Upper lobe of left lung (tissue), 6 donors: Measurements from ENCODE around the gene GRB7. TPM values are rescaled to one million over a fixed set of nuclear protein-coding genes. Genes with fewer than 3 reads are reported as not detected.
A peak's percentile ranks its signal among the peaks of the same experiment; 100 is the strongest.

Experiments used
- ATAC-seq, 2 donors: fragments of 200-7000 bp; cut with Tn5 transposase; one replicate each; pipeline ENCODE4 v1.9.1; 2022; ENCODE audit warnings: mild to moderate bottlenecking in 2 of 2, moderate library complexity in 2 of 2; ENCODE audit not compliant: low FRiP score in 2 of 2
- DNase-seq, 2 donors: peaks; one replicate each; pipeline ENCODE4 v3.0.0-alpha.2; 2019 to 2020
- H3K27ac ChIP-seq, 4 donors: fragments of 200-600 bp; sonication (generic); one replicate each; pipeline ENCODE4 v1.5.1; 2016 to 2019
- H3K27me3 ChIP-seq, 4 donors: fragments of 200-600 bp; sonication (generic); one replicate each; pipeline ENCODE4 v1.5.1; 2017 to 2019
- H3K36me3 ChIP-seq, 4 donors: fragments of 200-600 bp; sonication (generic); one replicate each; pipeline ENCODE4 v1.5.1; 2016 to 2019
- H3K4me1 ChIP-seq, 4 donors: fragments of 200-600 bp; sonication (generic); one replicate each; pipeline ENCODE4 v1.5.1; 2018 to 2019
- H3K4me3 ChIP-seq, 4 donors: fragments of 200-600 bp; sonication (generic); one replicate each; pipeline ENCODE4 v1.5.1; 2017 to 2019; ENCODE audit warnings: mild to moderate bottlenecking in 2 of 4, moderate library complexity in 1 of 4
- H3K9me3 ChIP-seq, 4 donors: fragments of 200-600 bp; sonication (generic); one replicate each; pipeline ENCODE4 v1.5.1; 2018 to 2019
- CTCF ChIP-seq, 6 experiments: fragments of 450-650 bp in 4 of 6; fragments of 200-600 bp in 2 of 6; sonication (generic) in 2 of 6; IDR thresholded peaks; one replicate each; pipeline ENCODE4 v1.5.1; 2016 to 2019; ENCODE audit warnings: antibody characterized with exemption in 6 of 6
- EP300 ChIP-seq, 4 donors: sonication (generic); formaldehyde crosslinking; IDR thresholded peaks; one replicate each; pipeline ENCODE4 v1.5.1; 2017; ENCODE audit warnings: antibody characterized with exemption in 4 of 4, control low read depth in 2 of 4
- POLR2A ChIP-seq, 4 donors: fragments of 450-650 bp; IDR thresholded peaks; one replicate each; pipeline ENCODE4 v1.5.1; 2016 to 2017; ENCODE audit warnings: antibody characterized with exemption in 4 of 4, mild to moderate bottlenecking in 2 of 4
- POLR2AphosphoS5 ChIP-seq, 2 donors: sonication (generic); formaldehyde crosslinking; IDR thresholded peaks; one replicate each; pipeline ENCODE4 v1.5.1; 2017; ENCODE audit warnings: antibody characterized with exemption in 2 of 2
- WGBS, 2 donors: methylation state at CpG; one replicate each; pipeline ENCODE4 v1.1.5; 2017 to 2018; 5-methylcytosine and 5-hydroxymethylcytosine counted together
- total RNA-seq, 6 donors: library from RNA; depleted of rRNA in 4 of 6; stranded (reverse); fragments of >200 nt in 4 of 6; gene quantifications; one replicate each; pipeline versions ENCODE4 v1.1.0 to v1.2.1, GENCODE V29; 2016 to 2021
- donor health status: DM: no; HTN: no; CAD: no; lungs with moderate emphysema.
- donor health status: DM: no; HTN: yes; CAD: no; lungs with severe emphysema.

Gene GRB7
- total RNA-seq, 6 donors from 2014 or later: 19.9 to 82.8 (median 31.1) TPM

DNA sequence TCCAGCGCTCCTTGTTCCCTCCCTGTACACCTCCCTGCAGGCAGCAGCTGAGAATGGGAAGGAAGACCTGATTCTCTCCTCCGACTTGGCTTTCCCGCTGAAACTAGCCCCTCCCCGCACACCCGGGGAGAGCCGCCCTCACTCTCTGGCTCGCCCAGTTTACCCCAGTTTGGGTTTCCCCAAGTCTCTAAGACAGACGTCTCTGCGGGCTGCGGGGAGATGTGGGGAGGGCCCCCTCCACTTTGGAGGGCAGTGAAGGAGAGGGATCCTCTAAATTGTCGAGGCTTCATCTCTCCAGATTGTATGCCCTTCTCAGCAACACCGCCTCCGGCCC is 797 bp downstream of the GRB7 start:
- H3K9me3 ChIP-seq: no peaks in the 10 kb centered on the region
- H3K36me3 ChIP-seq: no peaks in the 10 kb centered on the region
- DNase-seq (peak in 1 of 2 donors; percentile 67), ATAC-seq (peak; percentile 38 to 47)
- peak overlapping the region in 3 of 4 donors; percentile 47 to 59 (median 50) for H3K4me3 ChIP-seq
- WGBS, 2 donors: 0 to 8% methylated on average over 8 to 12 of the region's 13 CpGs
- H3K27me3 ChIP-seq: peaks cover 0 to 29% (median 12%) of the 10 kb centered on the region in 4 donors
- peaks cover 6 to 49% (median 26%) of the 10 kb centered on the region in 4 donors for H3K4me1 ChIP-seq
- peak overlapping the region; percentile 49 to 82 (median 78) for H3K27ac ChIP-seq
- TF ChIP-seq POLR2AphosphoS5 (IDR thresholded peaks at IDR 0.05) (no peak), POLR2A (IDR thresholded peaks at IDR 0.05) (no peak), EP300 (IDR thresholded peaks at IDR 0.05) (no peak), CTCF (IDR thresholded peaks at IDR 0.05) (no peak)

DNA sequence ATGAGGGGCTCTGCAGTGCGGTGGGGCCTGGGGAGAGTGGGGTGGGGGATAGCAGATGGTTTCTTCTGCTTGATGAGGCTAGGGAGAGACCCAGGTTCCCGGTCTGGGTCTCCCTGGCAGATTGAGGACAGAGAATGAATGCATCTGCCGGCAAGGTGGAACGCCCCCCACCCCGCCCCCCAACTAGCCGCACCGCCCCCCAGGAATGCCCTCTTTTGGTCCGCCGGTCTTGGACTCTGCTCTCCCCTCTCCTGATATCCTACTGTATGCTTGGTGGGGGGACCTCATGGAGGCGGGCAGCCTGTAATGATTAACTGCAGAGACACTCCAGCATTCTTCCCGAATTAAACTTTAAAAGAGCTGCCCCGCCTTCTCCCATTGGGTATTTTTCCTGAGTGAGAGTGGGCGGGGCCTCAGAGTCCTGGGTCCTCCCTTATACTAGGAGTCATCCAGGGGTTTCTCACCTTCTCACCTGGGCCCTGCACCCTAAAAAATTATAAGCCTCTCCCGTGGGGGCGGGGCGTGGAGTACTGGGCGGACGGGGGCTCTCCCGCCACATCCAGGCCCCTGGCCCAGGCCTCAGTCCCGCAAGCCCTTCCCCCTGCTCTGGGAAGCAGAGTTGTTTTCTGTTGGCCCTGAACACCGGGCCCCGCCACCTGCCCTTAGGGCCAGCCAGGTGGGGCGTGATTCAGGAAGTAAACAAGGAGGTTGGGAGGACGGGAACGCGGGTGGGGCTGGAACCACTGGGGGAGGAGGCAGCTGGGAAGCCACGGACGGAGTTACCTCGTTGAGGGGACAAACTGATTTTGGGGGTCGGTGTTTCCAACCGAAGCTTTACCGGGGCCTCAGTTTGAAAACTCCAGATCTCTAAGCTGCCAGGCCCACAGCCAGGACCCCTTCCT is 1.5 kb downstream of the GRB7 start:
- H3K27me3 ChIP-seq: peaks cover 0 to 29% (median 12%) of the 10 kb centered on the region in 4 donors
- H3K4me1 ChIP-seq: peaks cover 6 to 49% (median 26%) of the 10 kb centered on the region in 4 donors
- no peaks in the 10 kb centered on the region for H3K36me3 ChIP-seq
- DNase-seq: peak; percentile 81 to 87
- TF ChIP-seq POLR2AphosphoS5 (IDR thresholded peaks at IDR 0.05) (peak in 1 of 2 donors; percentile 17), POLR2A (IDR thresholded peaks at IDR 0.05) (peak in 1 of 4 donors; percentile 54), CTCF (IDR thresholded peaks at IDR 0.05) (no peak), EP300 (IDR thresholded peaks at IDR 0.05) (no peak)
- 13 to 15% methylated on average over 12 to 26 of the region's 32 CpGs for WGBS, 2 donors
- ATAC-seq: peak; percentile 63 to 76
- H3K27ac ChIP-seq: peak overlapping the region; percentile 49 to 82 (median 78)
- peak overlapping the region in 3 of 4 donors; percentile 47 to 59 (median 50) for H3K4me3 ChIP-seq
- H3K9me3 ChIP-seq: no peaks in the 10 kb centered on the region

- no peaks in the 10 kb centered on the region for H3K9me3 ChIP-seq
- peak in 1 of 2 donors; percentile 59 for ATAC-seq
- H3K27me3 ChIP-seq: peaks cover 0 to 29% (median 12%) of the 10 kb centered on the region in 4 donors
- H3K4me1 ChIP-seq: peaks cover 6 to 49% (median 26%) of the 10 kb centered on the region in 4 donors
- TF ChIP-seq CTCF (IDR thresholded peaks at IDR 0.05) (no peak), POLR2AphosphoS5 (IDR thresholded peaks at IDR 0.05) (no peak)
- H3K27ac ChIP-seq: peak overlapping the region; percentile 44 to 82 (median 62)
- no peak for DNase-seq
- WGBS, 2 donors: 47 to 49% methylated on average over 8 to 9 of the region's 9 CpGs
- H3K36me3 ChIP-seq: peaks cover 0 to 6% (median 2%) of the 10 kb centered on the region in 4 donors
- H3K4me3 ChIP-seq: peak overlapping the region in 3 of 4 donors; percentile 47 to 59 (median 50)
Measured at GRCh38 chr17:39739885-39740356, 2.2 kb downstream of the GRB7 start.

DNA sequence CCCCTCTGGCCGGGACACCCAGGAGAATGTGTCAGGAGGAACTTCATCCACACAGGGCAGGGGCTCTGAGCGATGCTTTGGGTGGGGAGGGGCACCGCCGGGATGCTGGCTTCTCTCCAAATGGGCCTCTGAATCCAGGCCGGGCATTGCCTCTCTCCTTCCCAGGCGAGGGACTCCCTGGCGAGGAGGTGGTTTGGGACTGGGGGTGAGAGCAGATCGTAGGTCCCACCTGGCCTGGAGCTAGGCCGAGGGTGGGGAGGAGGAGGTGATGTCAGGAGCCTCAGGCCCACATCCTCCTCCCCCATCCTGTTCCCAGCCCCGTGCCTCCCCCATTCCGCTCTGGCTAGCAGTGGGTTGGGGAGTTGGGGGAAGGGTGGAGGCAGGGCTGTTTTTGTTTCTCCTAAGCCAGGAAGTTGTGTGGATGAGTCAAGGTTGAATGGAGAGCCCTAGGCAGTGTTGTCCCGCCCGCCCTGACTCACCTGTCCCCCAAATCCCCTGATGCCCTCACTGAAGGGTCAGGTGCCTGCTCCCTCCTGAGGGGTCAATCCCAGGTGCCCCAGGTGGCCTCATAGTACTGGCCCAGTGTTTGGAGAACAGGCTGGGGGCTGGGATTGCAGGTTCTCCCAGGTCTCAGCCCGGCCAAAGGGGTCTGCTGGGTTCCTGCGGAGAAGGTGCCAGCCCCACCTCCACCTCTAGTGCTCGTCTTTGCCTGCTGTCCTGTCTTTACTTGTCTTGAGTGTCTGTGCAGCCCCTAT is 2.8 kb downstream of the GRB7 start:
- Histone ChIP-seq H3K27me3 (peaks cover 0 to 29% (median 12%) of the 10 kb centered on the region in 4 donors), H3K4me1 (peaks cover 6 to 49% (median 25%) of the 10 kb centered on the region in 4 donors), H3K9me3 (no peaks in the 10 kb centered on the region), H3K36me3 (peaks cover 0 to 12% (median 2%) of the 10 kb centered on the region in 4 donors), H3K27ac (peak overlapping the region; percentile 44 to 82 (median 62)), H3K4me3 (peak overlapping the region in 3 of 4 donors; percentile 47 to 59 (median 50))
- no peak for TF ChIP-seq EP300 (IDR thresholded peaks at IDR 0.05)
- no peak for TF ChIP-seq POLR2A (IDR thresholded peaks at IDR 0.05)
- peak in 1 of 2 donors; percentile 23 for TF ChIP-seq POLR2AphosphoS5 (IDR thresholded peaks at IDR 0.05)
- no peak for TF ChIP-seq CTCF (IDR thresholded peaks at IDR 0.05)
- ATAC-seq (no peak), DNase-seq (peak in 1 of 2 donors; percentile 53)
- 32 to 40% methylated on average over 11 to 15 of the region's 16 CpGs for WGBS, 2 donors
